GM19324 (cell line): Measurements from ENCODE around the gene DYNLT2.
"Not testable (repeated sequence)": the region's sequence is repeated elsewhere in the genome, so short reads cannot be mapped to it uniquely, and the experiment has no call there.

Source experiments
- ATAC-seq: cut with Tn5 transposase; IDR thresholded peaks from one replicate; pipeline ENCODE4 v1.9.1; 2021; ENCODE audit warnings: mild to moderate bottlenecking, moderate library complexity; ENCODE audit not compliant: unreplicated experiment, low FRiP score

Gene DYNLT2

GRCh38 chr6:169702840-169703246, 48.5 kb downstream of the DYNLT2 start:
- no peak for ATAC-seq

- ATAC-seq: peak; percentile 97
Observed at GRCh38 chr6:169701954-169702839, 49.2 kb downstream of the DYNLT2 start, which contains the start of the genes C6orf120 and WDR27. Gene C6orf120 (plus strand): TSS chr6:169702126. CDS start chr6:169702460, 334 bp downstream. Gene WDR27 (minus strand): TSS chr6:169702029. CDS start chr6:169689005, 13,024 bp downstream.

- no peak for ATAC-seq
Observed at GRCh38 chr6:169701311-169701953, 49.9 kb downstream of the DYNLT2 start.

- ATAC-seq: no peak
Observed at GRCh38 chr6:169700296-169700695, 51.1 kb downstream of the DYNLT2 start.

GRCh38 chr6:169697115-169697514, 54.3 kb downstream of the DYNLT2 start:
- not testable (repeated sequence) for ATAC-seq

- no peak for ATAC-seq
Observed at GRCh38 chr6:169695131-169695530, 56.2 kb downstream of the DYNLT2 start.

GRCh38 chr6:169692516-169692915, 58.9 kb downstream of the DYNLT2 start:
- no peak for ATAC-seq

- ATAC-seq: no peak
Observed at GRCh38 chr6:169691260-169691659, 60.1 kb downstream of the DYNLT2 start.
